WTC11 (cell line): ENCODE data around the gene MRPS30. TPM values are rescaled to one million over a fixed set of nuclear protein-coding genes. Genes with fewer than 3 reads are reported as not detected.
"Not testable (repeated sequence)": the region's sequence is repeated elsewhere in the genome, so short reads cannot be mapped to it uniquely, and the experiment has no call there.

ENCODE experiments used
- ATAC-seq: fragments of 200-7000 bp; cut with Tn5 transposase; 2 replicates; pipeline ENCODE4 v1.10.0; 2021; ENCODE audit warnings: mild to moderate bottlenecking, moderate library complexity
- CTCF ChIA-PET: fragments of 300-600 bp; sonication (Branson Sonifier 250); formaldehyde crosslinking; loops from one replicate; lab custom pipeline; 2021; ENCODE audit warnings: antibody characterized with exemption; lab: Charles Lee
- POLR2A ChIA-PET: fragments of 350-600 bp; sonication (Branson Sonifier 250); formaldehyde crosslinking; loops from one replicate; lab custom pipeline; 2021; ENCODE audit warnings: antibody characterized with exemption; lab: Charles Lee
- DNase-seq: peaks from one replicate; pipeline ENCODE4 v3.0.0; 2021; ENCODE audit warnings: low spot score
- H3K27ac Mint-ChIP-seq: 2 replicates; pipeline ENCODE4 v1.8.0; 2021; ENCODE audit warnings: mixed read lengths
- H3K27me3 Mint-ChIP-seq: 2 replicates; pipeline ENCODE4 v1.8.0; 2021; ENCODE audit warnings: low read depth, mild to moderate bottlenecking, moderate library complexity, mixed read lengths
- H3K36me3 Mint-ChIP-seq: 2 replicates; pipeline ENCODE4 v1.8.0; 2021; ENCODE audit warnings: mixed read lengths
- H3K4me1 Mint-ChIP-seq: 2 replicates; pipeline ENCODE4 v1.8.0; 2022; ENCODE audit warnings: mixed read lengths
- H3K4me3 Mint-ChIP-seq: 2 replicates; pipeline ENCODE4 v1.8.0; 2021; ENCODE audit warnings: mild to moderate bottlenecking, moderate library complexity, mixed read lengths
- H3K9me3 Mint-ChIP-seq: 2 replicates; pipeline ENCODE4 v1.8.0; 2021; ENCODE audit warnings: mixed read lengths
- ATF6 ChIP-seq: sonication (generic); formaldehyde crosslinking; IDR thresholded peaks from 2 replicates; pipeline ENCODE4 v1.8.1; 2023; ENCODE audit warnings: mild to moderate bottlenecking, missing genetic modification reagents
- CBFB ChIP-seq: sonication (generic); formaldehyde crosslinking; IDR thresholded peaks from 2 replicates; pipeline ENCODE4 v1.8.1; 2022; ENCODE audit warnings: mild to moderate bottlenecking, low read depth, missing genetic modification reagents
- E2F5 ChIP-seq: sonication (generic); formaldehyde crosslinking; IDR thresholded peaks from 2 replicates; pipeline ENCODE4 v1.8.1; 2022; ENCODE audit warnings: mild to moderate bottlenecking, moderate library complexity, missing genetic modification reagents
- ERG ChIP-seq: fragments of 250-450 bp; sonication (Bioruptor Pico); IDR thresholded peaks from 2 replicates; pipeline ENCODE4 v1.8.0; 2021; ENCODE audit warnings: mild to moderate bottlenecking
- ETV6 ChIP-seq: sonication (generic); formaldehyde crosslinking; IDR thresholded peaks from 2 replicates; pipeline ENCODE4 v1.8.1; 2022; ENCODE audit warnings: mild to moderate bottlenecking, missing genetic modification reagents
- FOXJ3 ChIP-seq: sonication (generic); formaldehyde crosslinking; IDR thresholded peaks from 2 replicates; pipeline ENCODE4 v1.9.0; 2021; ENCODE audit warnings: missing genetic modification reagents, mild to moderate bottlenecking, borderline replicate concordance
- GRHL2 ChIP-seq: fragments of 250-450 bp; sonication (Bioruptor Pico); IDR thresholded peaks from 2 replicates; pipeline ENCODE4 v1.8.0; 2022; ENCODE audit warnings: mild to moderate bottlenecking, moderate library complexity; ENCODE audit not compliant: insufficient replicate concordance, severe bottlenecking
- KAT7 ChIP-seq: sonication (generic); formaldehyde crosslinking; IDR thresholded peaks from 2 replicates; pipeline ENCODE4 v1.8.1; 2023; ENCODE audit warnings: missing genetic modification reagents, mild to moderate bottlenecking, borderline replicate concordance
- MAX ChIP-seq: sonication (generic); formaldehyde crosslinking; IDR thresholded peaks from 2 replicates; pipeline ENCODE4 v1.8.0; 2022; ENCODE audit warnings: mild to moderate bottlenecking, missing genetic modification reagents
- MYBL2 ChIP-seq: sonication (generic); formaldehyde crosslinking; IDR thresholded peaks from 2 replicates; pipeline ENCODE4 v1.8.1; 2023; ENCODE audit warnings: mild to moderate bottlenecking, moderate library complexity, missing genetic modification reagents
- NR1H2 ChIP-seq: sonication (generic); formaldehyde crosslinking; IDR thresholded peaks from 2 replicates; pipeline ENCODE4 v1.9.0; 2021; ENCODE audit warnings: mild to moderate bottlenecking, moderate library complexity, missing genetic modification reagents
- NR2C2 ChIP-seq: sonication (generic); formaldehyde crosslinking; IDR thresholded peaks from 2 replicates; pipeline ENCODE4 v1.8.0; 2022; ENCODE audit warnings: mild to moderate bottlenecking, missing genetic modification reagents
- OVOL2 ChIP-seq: fragments of 250-450 bp; sonication (Bioruptor Pico); IDR thresholded peaks from 2 replicates; pipeline ENCODE4 v1.9.0; 2021; ENCODE audit warnings: mild to moderate bottlenecking, borderline replicate concordance
- RELA ChIP-seq: sonication (generic); formaldehyde crosslinking; IDR thresholded peaks from 2 replicates; pipeline ENCODE4 v1.8.1; 2022; ENCODE audit warnings: missing genetic modification reagents, mild to moderate bottlenecking, borderline replicate concordance
- SMAD4 ChIP-seq: sonication (generic); formaldehyde crosslinking; IDR thresholded peaks from 2 replicates; pipeline ENCODE4 v1.8.0; 2022; ENCODE audit warnings: mild to moderate bottlenecking, missing genetic modification reagents
- SP1 ChIP-seq: sonication (generic); formaldehyde crosslinking; conservative IDR thresholded peaks from 2 replicates; pipeline ENCODE4 v1.8.1; 2022; ENCODE audit warnings: missing genetic modification reagents
- TEAD1 ChIP-seq: sonication (generic); formaldehyde crosslinking; IDR thresholded peaks from 2 replicates; pipeline ENCODE4 v1.8.0; 2022; ENCODE audit warnings: mild to moderate bottlenecking, missing genetic modification reagents
- TEAD4 ChIP-seq: sonication (generic); formaldehyde crosslinking; IDR thresholded peaks from 2 replicates; pipeline ENCODE4 v1.8.0; 2022; ENCODE audit warnings: mild to moderate bottlenecking, missing genetic modification reagents
- USF2 ChIP-seq: sonication (generic); formaldehyde crosslinking; IDR thresholded peaks from 2 replicates; pipeline ENCODE4 v1.8.1; 2023; ENCODE audit warnings: mild to moderate bottlenecking, missing genetic modification reagents, moderate library complexity
- ZBTB21 ChIP-seq: sonication (generic); formaldehyde crosslinking; IDR thresholded peaks from 2 replicates; pipeline ENCODE4 v1.8.1; 2023; ENCODE audit warnings: mild to moderate bottlenecking, missing genetic modification reagents, borderline replicate concordance
- ZNF121 ChIP-seq: sonication (generic); formaldehyde crosslinking; IDR thresholded peaks from 2 replicates; pipeline ENCODE4 v1.8.0; 2023; ENCODE audit warnings: missing genetic modification reagents
- ZNF219 ChIP-seq: sonication (generic); formaldehyde crosslinking; IDR thresholded peaks from 2 replicates; pipeline ENCODE4 v1.8.0; 2023; ENCODE audit warnings: missing genetic modification reagents, mild to moderate bottlenecking, borderline replicate concordance
- ZNF281 ChIP-seq: sonication (generic); formaldehyde crosslinking; IDR thresholded peaks from 2 replicates; pipeline ENCODE4 v1.8.0; 2023; ENCODE audit warnings: mild to moderate bottlenecking, missing genetic modification reagents
- ZNF396 ChIP-seq: fragments of 250-450 bp; sonication (Bioruptor Pico); IDR thresholded peaks from 2 replicates; pipeline ENCODE4 v1.8.0; 2021; ENCODE audit warnings: mild to moderate bottlenecking, moderate library complexity, borderline replicate concordance
- ZNF416 ChIP-seq: fragments of 250-450 bp; sonication (Bioruptor Pico); IDR thresholded peaks from 2 replicates; pipeline ENCODE4 v1.9.0; 2021; ENCODE audit warnings: mild to moderate bottlenecking, inconsistent platforms
- ZNF423 ChIP-seq: fragments of 250-450 bp; sonication (Bioruptor Pico); IDR thresholded peaks from 2 replicates; pipeline ENCODE4 v2.1.2; 2022; ENCODE audit warnings: mild to moderate bottlenecking, moderate library complexity
- total RNA-seq: library from RNA; stranded (reverse); gene quantifications from 3 replicates; pipeline ENCODE4 v1.2.3, GENCODE V29; 2021

The MRPS30 gene
- total RNA-seq, 1 experiment from 2014 or later: 83.9 TPM

- TF ChIP-seq ZNF121 (CRISPR knock-in tag) (no peak), ZNF416 (CRISPR knock-in tag) (no peak), TEAD1 (CRISPR knock-in tag) (no peak)
Measured at GRCh38 chr5:44821164-44821563, 12.4 kb downstream of the MRPS30 start (continued).

- POLR2A ChIA-PET, H3K4me3 Mint-ChIP-seq, ATAC-seq, H3K27me3 Mint-ChIP-seq, H3K27ac Mint-ChIP-seq, CTCF ChIA-PET, H3K9me3 Mint-ChIP-seq, DNase-seq: not testable (repeated sequence)
- peaks cover 21% of the 10 kb centered on the region for H3K4me1 Mint-ChIP-seq
- peaks cover 28% of the 10 kb centered on the region for H3K36me3 Mint-ChIP-seq
Measured at GRCh38 chr5:44824662-44825061, 15.9 kb downstream of the MRPS30 start.

GRCh38 chr5:44827681-44828080, 18.9 kb downstream of the MRPS30 start:
- no peaks in the 10 kb centered on the region for H3K27me3 Mint-ChIP-seq
- ChIA-PET CTCF (no interaction called here), POLR2A (no interaction called here)
- DNase-seq (no peak), ATAC-seq (no peak)
- H3K27ac Mint-ChIP-seq: no peak overlapping the region
- no peak overlapping the region for H3K4me3 Mint-ChIP-seq
- no peaks in the 10 kb centered on the region for H3K9me3 Mint-ChIP-seq
- TF ChIP-seq NR2C2 (CRISPR knock-in tag) (no peak), ZNF219 (no peak), E2F5 (no peak), KAT7 (no peak), MAX (CRISPR knock-in tag) (no peak), ZNF423 (CRISPR knock-in tag) (no peak), MYBL2 (CRISPR knock-in tag) (no peak), ERG (CRISPR knock-in tag) (no peak), FOXJ3 (no peak), OVOL2 (no peak), ZNF281 (CRISPR knock-in tag) (no peak), NR1H2 (no peak), SMAD4 (CRISPR knock-in tag) (no peak), ETV6 (CRISPR knock-in tag) (no peak), ZBTB21 (CRISPR knock-in tag) (no peak)
- peaks cover 32% of the 10 kb centered on the region for H3K4me1 Mint-ChIP-seq
- H3K36me3 Mint-ChIP-seq: peaks cover 16% of the 10 kb centered on the region

- peaks cover 32% of the 10 kb centered on the region for H3K4me1 Mint-ChIP-seq
- ATAC-seq (no peak), DNase-seq (no peak)
- no peak overlapping the region for H3K27ac Mint-ChIP-seq
- peaks cover 13% of the 10 kb centered on the region for H3K36me3 Mint-ChIP-seq
- H3K27me3 Mint-ChIP-seq: no peaks in the 10 kb centered on the region
- no peak overlapping the region for H3K4me3 Mint-ChIP-seq
- ChIA-PET POLR2A (no interaction called here), CTCF (no interaction called here)
- no peak for TF ChIP-seq TEAD4
- TF ChIP-seq RELA (CRISPR knock-in tag): no peak
- TF ChIP-seq SP1: no peak
- TF ChIP-seq GRHL2: no peak
- TF ChIP-seq ZNF423 (CRISPR knock-in tag): no peak
- TF ChIP-seq CBFB (CRISPR knock-in tag): no peak
- no peak for TF ChIP-seq USF2 (CRISPR knock-in tag)
- TF ChIP-seq ATF6 (CRISPR knock-in tag): no peak
- no peak for TF ChIP-seq ZBTB21 (CRISPR knock-in tag)
- no peak for TF ChIP-seq ZNF396 (CRISPR knock-in tag)
- H3K9me3 Mint-ChIP-seq: no peaks in the 10 kb centered on the region
Measured at GRCh38 chr5:44828719-44829118, 20.0 kb downstream of the MRPS30 start.
